ENCODE measurements around the gene ELL3. TPM values are rescaled to one million over a fixed set of nuclear protein-coding genes. Genes with fewer than 3 reads are reported as not detected.
A peak's percentile ranks its signal among the peaks of the same experiment; 100 is the strongest.

The ELL3 gene
- total and polyA plus RNA-seq, 10 of the 15 experiments (the other 5 are each of a cell fraction or from before 2014, with no cell fraction given), result 12.9 to 30.3 (median 20.2) TPM

DNA sequence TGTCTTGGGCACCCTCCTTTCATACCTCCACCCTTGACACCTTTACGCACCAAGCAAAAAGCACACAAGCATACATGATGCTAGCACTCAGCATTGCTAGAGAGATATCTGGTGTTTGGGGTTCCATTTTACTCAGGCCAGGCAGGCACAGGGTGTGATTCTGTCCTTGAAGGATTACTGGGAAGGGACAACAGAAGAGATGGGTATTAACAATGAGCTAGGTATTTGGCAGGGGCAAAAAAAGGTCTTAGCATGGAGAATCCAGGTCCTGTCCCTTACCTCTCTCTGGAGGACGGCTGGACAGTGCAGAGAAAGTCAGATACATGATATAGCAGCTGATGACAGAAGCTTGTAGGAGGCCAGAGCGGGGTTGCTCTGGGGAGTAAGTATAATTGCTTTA is 19.8 kb upstream of the ELL3 start (continued):
- TF ChIP-seq ZZZ3 (IDR thresholded peaks at IDR 0.05; ENCODE audit: control insufficient read depth, insufficient read length, low read depth), result no peak
- TF ChIP-seq, protein P1, sequence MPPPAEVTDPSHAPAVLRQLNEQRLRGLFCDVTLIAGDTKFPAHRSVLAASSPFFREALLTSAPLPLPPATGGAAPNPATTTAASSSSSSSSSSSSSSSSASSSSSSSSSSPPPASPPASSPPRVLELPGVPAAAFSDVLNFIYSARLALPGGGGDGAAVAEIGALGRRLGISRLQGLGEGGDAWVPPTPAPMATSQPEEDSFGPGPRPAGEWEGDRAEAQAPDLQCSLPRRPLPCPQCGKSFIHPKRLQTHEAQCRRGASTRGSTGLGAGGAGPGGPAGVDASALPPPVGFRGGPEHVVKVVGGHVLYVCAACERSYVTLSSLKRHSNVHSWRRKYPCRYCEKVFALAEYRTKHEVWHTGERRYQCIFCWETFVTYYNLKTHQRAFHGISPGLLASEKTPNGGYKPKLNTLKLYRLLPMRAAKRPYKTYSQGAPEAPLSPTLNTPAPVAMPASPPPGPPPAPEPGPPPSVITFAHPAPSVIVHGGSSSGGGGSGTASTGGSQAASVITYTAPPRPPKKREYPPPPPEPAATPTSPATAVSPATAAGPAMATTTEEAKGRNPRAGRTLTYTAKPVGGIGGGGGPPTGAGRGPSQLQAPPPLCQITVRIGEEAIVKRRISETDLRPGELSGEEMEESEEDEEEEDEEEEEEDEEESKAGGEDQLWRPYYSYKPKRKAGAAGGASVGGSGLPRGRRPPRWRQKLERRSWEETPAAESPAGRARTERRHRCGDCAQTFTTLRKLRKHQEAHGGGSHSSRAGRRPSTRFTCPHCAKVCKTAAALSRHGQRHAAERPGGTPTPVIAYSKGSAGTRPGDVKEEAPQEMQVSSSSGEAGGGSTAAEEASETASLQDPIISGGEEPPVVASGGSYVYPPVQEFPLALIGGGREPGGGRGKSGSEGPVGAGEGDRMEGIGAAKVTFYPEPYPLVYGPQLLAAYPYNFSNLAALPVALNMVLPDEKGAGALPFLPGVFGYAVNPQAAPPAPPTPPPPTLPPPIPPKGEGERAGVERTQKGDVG (CRISPR knock-in tag; IDR thresholded peaks at IDR 0.05), result no peak
- no peak for TF ChIP-seq SUPT20H (IDR thresholded peaks at IDR 0.05; ENCODE audit: borderline replicate concordance, control insufficient read depth, low read depth, low read length)
- TF ChIP-seq, protein P2, sequence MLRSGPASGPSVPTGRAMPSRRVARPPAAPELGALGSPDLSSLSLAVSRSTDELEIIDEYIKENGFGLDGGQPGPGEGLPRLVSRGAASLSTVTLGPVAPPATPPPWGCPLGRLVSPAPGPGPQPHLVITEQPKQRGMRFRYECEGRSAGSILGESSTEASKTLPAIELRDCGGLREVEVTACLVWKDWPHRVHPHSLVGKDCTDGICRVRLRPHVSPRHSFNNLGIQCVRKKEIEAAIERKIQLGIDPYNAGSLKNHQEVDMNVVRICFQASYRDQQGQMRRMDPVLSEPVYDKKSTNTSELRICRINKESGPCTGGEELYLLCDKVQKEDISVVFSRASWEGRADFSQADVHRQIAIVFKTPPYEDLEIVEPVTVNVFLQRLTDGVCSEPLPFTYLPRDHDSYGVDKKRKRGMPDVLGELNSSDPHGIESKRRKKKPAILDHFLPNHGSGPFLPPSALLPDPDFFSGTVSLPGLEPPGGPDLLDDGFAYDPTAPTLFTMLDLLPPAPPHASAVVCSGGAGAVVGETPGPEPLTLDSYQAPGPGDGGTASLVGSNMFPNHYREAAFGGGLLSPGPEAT (IDR thresholded peaks at IDR 0.05; ENCODE audit: low read depth), result no peak
- TF ChIP-seq NFYB (IDR thresholded peaks at IDR 0.05; ENCODE audit: insufficient read depth, low read depth, low read length), result no peak
- TF ChIP-seq ZSCAN29 (IDR thresholded peaks at IDR 0.05), result no peak
- TF ChIP-seq, protein P3, sequence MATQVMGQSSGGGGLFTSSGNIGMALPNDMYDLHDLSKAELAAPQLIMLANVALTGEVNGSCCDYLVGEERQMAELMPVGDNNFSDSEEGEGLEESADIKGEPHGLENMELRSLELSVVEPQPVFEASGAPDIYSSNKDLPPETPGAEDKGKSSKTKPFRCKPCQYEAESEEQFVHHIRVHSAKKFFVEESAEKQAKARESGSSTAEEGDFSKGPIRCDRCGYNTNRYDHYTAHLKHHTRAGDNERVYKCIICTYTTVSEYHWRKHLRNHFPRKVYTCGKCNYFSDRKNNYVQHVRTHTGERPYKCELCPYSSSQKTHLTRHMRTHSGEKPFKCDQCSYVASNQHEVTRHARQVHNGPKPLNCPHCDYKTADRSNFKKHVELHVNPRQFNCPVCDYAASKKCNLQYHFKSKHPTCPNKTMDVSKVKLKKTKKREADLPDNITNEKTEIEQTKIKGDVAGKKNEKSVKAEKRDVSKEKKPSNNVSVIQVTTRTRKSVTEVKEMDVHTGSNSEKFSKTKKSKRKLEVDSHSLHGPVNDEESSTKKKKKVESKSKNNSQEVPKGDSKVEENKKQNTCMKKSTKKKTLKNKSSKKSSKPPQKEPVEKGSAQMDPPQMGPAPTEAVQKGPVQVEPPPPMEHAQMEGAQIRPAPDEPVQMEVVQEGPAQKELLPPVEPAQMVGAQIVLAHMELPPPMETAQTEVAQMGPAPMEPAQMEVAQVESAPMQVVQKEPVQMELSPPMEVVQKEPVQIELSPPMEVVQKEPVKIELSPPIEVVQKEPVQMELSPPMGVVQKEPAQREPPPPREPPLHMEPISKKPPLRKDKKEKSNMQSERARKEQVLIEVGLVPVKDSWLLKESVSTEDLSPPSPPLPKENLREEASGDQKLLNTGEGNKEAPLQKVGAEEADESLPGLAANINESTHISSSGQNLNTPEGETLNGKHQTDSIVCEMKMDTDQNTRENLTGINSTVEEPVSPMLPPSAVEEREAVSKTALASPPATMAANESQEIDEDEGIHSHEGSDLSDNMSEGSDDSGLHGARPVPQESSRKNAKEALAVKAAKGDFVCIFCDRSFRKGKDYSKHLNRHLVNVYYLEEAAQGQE (IDR thresholded peaks at IDR 0.05; ENCODE audit: low read depth, low read length), result no peak
- TF ChIP-seq CHD4 (IDR thresholded peaks at IDR 0.05), result no peak
- no peak for TF ChIP-seq WRNIP1 (IDR thresholded peaks at IDR 0.05; ENCODE audit: borderline replicate concordance, low read depth, low read length)
- TF ChIP-seq, protein P4, sequence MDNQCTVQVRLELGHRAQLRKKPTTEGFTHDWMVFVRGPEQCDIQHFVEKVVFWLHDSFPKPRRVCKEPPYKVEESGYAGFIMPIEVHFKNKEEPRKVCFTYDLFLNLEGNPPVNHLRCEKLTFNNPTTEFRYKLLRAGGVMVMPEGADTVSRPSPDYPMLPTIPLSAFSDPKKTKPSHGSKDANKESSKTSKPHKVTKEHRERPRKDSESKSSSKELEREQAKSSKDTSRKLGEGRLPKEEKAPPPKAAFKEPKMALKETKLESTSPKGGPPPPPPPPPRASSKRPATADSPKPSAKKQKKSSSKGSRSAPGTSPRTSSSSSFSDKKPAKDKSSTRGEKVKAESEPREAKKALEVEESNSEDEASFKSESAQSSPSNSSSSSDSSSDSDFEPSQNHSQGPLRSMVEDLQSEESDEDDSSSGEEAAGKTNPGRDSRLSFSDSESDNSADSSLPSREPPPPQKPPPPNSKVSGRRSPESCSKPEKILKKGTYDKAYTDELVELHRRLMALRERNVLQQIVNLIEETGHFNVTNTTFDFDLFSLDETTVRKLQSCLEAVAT (IDR thresholded peaks at IDR 0.05), result no peak
- peak; percentile 52 for TF ChIP-seq POLR2A (IDR thresholded peaks at IDR 0.05; ENCODE audit: low read depth, low read length)
- TF ChIP-seq PAX5 (IDR thresholded peaks at IDR 0.05; ENCODE audit: borderline replicate concordance, low read depth, low read length), result no peak
- TF ChIP-seq, protein P5, sequence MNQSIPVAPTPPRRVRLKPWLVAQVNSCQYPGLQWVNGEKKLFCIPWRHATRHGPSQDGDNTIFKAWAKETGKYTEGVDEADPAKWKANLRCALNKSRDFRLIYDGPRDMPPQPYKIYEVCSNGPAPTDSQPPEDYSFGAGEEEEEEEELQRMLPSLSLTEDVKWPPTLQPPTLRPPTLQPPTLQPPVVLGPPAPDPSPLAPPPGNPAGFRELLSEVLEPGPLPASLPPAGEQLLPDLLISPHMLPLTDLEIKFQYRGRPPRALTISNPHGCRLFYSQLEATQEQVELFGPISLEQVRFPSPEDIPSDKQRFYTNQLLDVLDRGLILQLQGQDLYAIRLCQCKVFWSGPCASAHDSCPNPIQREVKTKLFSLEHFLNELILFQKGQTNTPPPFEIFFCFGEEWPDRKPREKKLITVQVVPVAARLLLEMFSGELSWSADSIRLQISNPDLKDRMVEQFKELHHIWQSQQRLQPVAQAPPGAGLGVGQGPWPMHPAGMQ (IDR thresholded peaks at IDR 0.05; ENCODE audit: borderline replicate concordance), result no peak
- TF ChIP-seq, protein P6, sequence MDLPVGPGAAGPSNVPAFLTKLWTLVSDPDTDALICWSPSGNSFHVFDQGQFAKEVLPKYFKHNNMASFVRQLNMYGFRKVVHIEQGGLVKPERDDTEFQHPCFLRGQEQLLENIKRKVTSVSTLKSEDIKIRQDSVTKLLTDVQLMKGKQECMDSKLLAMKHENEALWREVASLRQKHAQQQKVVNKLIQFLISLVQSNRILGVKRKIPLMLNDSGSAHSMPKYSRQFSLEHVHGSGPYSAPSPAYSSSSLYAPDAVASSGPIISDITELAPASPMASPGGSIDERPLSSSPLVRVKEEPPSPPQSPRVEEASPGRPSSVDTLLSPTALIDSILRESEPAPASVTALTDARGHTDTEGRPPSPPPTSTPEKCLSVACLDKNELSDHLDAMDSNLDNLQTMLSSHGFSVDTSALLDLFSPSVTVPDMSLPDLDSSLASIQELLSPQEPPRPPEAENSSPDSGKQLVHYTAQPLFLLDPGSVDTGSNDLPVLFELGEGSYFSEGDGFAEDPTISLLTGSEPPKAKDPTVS (IDR thresholded peaks at IDR 0.05; ENCODE audit: low read depth, low read length), result no peak
- no peak for TF ChIP-seq RCOR1 (conservative IDR thresholded peaks at IDR 0.05; ENCODE audit: low read depth, low read length)
- no peak for TF ChIP-seq STAT3 (IDR thresholded peaks at IDR 0.05; ENCODE audit: low read depth, low read length)

Measured in GM12878 (cell line).